Effector memory CD4-positive, alpha-beta T cell (primary cell): ENCODE results near the gene SFSWAP.
"Not testable (repeated sequence)": the region's sequence is repeated elsewhere in the genome, so short reads cannot be mapped to it uniquely, and the experiment has no call there.

ENCODE experiments used
- DNase-seq, 3 donors: peaks; one replicate each; pipeline ENCODE4 v3.0.0-alpha.2; 2020
- H3K27ac ChIP-seq: 2 replicates; pipeline ENCODE4 v1.7.0; 2013; ENCODE audit warnings: mild to moderate bottlenecking, low read length, moderate library complexity; ENCODE audit not compliant: insufficient read depth, poor library complexity, severe bottlenecking
- H3K27me3 ChIP-seq: replicated peaks from 2 replicates; pipeline ENCODE4 v1.7.0; 2013; ENCODE audit warnings: mild to moderate bottlenecking, low read length; ENCODE audit not compliant: insufficient read depth, control insufficient read depth, poor library complexity, severe bottlenecking
- H3K36me3 ChIP-seq: 2 replicates; pipeline ENCODE4 v1.7.0; 2013; ENCODE audit warnings: mild to moderate bottlenecking, low read length, moderate library complexity; ENCODE audit not compliant: control insufficient read depth, insufficient read depth
- H3K4me1 ChIP-seq: 2 replicates; pipeline ENCODE4 v1.7.0; 2013; ENCODE audit warnings: low read length, mild to moderate bottlenecking; ENCODE audit not compliant: control insufficient read depth, insufficient read depth, poor library complexity, severe bottlenecking
- H3K4me3 ChIP-seq: 2 replicates; pipeline ENCODE4 v1.7.0; 2013; ENCODE audit warnings: low read length, low read depth, mild to moderate bottlenecking; ENCODE audit not compliant: insufficient read depth, poor library complexity, severe bottlenecking
- H3K9me3 ChIP-seq: 2 replicates; pipeline ENCODE4 v1.7.0; 2013; ENCODE audit warnings: mild to moderate bottlenecking, low read length, moderate library complexity; ENCODE audit not compliant: control insufficient read depth

Gene SFSWAP

DNA sequence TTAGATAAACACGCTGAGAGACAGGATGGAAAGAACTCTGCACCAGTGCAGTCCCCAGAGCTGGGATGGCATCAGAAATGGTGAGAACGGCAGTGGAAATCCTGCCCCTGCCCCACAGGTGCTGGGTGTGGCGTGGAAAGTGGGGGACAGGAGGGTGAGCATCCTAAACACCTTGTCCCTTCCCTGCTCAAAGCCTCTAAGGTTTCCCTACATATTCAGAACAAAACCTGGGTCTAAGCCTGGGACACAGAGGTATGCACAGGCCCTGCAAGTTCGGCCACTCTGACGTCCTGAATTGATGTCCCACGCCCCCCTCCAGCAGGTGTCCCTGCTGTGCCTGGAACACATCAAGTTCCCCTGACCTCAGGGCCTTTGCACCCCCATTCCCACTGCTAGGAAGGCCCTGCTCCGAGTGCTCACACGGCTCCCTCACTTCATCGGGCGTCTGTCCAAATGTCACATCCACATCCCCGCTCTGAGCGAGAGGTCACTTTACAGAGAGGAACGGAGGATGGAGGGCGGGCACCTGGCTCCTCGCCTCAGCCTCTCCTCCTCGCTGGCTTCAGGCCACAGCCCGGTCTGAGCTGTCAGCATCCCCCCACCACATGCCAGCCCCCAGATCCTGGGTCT is 38.5 kb upstream of the SFSWAP start:
- H3K9me3 ChIP-seq, result no peaks in the 10 kb centered on the region

DNA sequence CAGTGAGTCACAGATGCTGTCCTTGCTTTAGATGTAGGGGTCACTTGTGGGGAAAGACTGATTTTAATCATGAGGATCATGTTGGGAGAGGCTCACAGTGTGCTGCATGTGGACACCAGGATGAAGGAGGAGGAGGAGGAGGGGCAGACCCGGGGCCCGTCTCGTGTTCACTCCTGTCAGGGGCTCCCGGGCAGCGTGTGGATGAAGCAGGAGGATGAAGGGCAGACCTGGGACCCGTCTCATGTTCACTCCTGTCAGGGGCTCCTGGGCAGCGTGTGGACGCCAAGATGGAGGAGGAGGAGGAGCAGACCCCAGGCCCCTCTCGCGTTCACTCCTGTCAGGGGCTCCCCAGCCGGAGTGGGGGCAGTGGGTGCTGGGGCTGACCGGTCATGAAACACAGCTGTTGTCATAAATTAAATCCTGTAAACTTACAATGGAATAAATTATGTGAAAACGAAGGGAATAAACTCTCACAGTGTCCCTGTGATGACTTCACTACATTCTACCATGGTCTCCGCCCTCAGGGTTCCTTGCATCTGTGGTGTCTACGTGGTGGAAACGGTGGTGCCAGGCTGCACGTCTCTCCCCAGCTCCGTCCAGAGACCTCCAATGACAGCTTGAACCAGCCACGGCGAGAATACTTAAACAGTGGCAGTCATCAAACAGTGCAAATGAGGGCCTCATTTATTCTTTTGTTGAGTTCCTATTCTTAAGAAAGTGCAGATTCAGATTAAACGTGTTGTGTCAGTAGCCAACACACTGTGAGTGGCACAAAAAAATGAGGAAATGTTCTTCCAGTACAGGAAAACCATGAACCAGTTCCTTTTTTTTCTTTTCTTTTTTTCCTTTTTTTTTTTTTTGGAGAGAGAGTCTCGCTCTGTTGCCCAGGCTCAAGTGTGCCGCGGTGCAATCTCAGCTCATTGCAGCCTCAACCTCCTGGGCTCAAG is 37.7 kb upstream of the SFSWAP start:
- H3K9me3 ChIP-seq, result no peaks in the 10 kb centered on the region
- no peak overlapping the region for H3K4me3 ChIP-seq
- H3K27ac ChIP-seq, result no peak overlapping the region
- DNase-seq, result no peak
- no peaks in the 10 kb centered on the region for H3K4me1 ChIP-seq
- no peaks in the 10 kb centered on the region for H3K36me3 ChIP-seq
- H3K27me3 ChIP-seq, result no peaks in the 10 kb centered on the region

More for the DNA sequence above, 38.5 kb upstream of the SFSWAP start:
- Histone ChIP-seq H3K4me3 (no peak overlapping the region), H3K27ac (no peak overlapping the region), H3K4me1 (no peaks in the 10 kb centered on the region), H3K36me3 (no peaks in the 10 kb centered on the region), H3K27me3 (no peaks in the 10 kb centered on the region)
- no peak for DNase-seq

DNA sequence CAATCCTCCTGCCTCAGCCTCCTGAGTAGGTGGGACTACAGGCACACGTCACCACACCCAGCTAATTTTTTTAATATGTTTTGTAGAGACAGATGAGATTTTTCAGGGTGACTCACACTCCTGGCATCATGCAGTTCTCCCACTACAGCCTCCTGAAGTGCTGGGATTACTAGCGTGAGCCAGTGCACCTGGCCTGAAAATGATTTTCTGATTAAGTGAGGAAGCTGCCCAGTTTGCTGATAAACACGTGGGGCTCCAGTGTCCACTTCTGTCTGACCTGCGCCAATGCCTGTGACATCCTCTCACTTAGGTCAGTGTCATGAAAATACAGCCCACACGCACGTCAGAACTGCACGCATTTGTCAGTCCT is 37.0 kb upstream of the SFSWAP start:
- Histone ChIP-seq H3K9me3 (no peaks in the 10 kb centered on the region), H3K27ac (no peak overlapping the region), H3K27me3 (no peaks in the 10 kb centered on the region), H3K4me1 (no peaks in the 10 kb centered on the region), H3K36me3 (no peaks in the 10 kb centered on the region), H3K4me3 (no peak overlapping the region)
- no peak for DNase-seq

DNA sequence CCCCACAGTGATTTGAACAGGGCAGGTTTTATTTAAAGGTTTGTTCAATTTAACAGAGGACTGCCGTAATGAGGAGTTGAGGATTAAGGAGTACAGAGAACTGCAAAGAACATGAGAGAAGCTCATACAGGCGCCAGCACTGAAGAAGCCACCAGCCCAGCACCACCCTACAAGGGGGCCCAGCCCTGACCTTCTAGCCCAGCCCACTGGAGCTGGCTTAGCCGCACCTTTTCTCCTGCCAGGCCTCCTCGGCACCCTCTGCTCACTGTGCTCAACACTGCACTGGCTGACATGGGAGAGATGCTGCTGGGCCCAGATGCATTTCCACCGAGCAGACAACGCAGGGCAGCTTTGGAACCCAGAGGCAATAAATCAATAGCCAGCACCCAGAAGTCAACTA is 36.5 kb upstream of the SFSWAP start:
- Histone ChIP-seq H3K4me1 (no peaks in the 10 kb centered on the region), H3K36me3 (no peaks in the 10 kb centered on the region), H3K4me3 (no peak overlapping the region), H3K27ac (no peak overlapping the region), H3K27me3 (no peaks in the 10 kb centered on the region), H3K9me3 (no peaks in the 10 kb centered on the region)
- no peak for DNase-seq

DNA sequence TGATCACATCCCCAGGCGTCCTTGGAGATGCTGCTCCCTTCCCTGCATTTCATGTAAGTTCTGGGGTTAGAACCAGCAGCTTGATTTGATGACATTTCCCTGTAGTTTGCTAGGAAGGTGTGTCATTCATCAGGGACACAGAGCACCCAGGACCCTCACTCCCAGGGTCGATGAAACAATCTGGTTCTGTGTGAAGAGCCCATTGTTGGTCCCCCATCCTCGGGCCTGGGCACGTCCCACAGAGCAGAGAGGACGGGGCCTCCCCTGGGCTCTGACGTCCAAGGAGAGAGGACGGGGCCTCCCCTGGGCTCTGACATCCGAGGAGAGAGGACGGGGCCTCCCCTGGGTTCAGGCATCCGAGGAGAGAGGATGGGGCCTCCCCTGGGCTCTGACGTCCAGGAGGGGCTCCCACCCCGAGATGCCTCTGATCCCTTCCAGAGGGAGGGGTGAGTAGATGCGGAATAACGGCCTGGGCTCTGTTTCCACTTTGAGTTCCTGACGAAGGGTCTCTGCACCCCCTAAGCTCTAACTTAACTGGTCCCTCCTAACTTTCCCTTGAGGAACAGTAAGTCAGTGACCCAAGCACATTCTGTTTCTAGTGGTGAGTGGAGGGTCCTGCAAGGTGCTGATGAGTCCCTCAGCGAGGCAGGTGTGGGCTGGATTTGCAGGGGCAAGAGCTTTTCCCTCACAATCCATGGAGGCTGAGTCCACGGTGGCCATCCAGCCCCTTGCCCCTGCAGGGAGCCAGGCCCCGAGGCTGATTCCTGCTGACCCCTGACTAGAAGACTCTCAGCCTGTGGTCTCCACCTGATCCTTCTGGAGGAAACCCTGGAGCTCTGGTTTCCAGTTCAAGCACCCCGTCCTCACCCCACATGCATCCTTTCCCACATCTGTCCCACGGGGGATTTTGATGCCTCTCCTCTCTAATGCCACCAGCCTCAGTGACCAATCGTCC is 35.5 kb upstream of the SFSWAP start:
- no peaks in the 10 kb centered on the region for H3K9me3 ChIP-seq
- no peaks in the 10 kb centered on the region for H3K36me3 ChIP-seq
- no peak overlapping the region for H3K27ac ChIP-seq
- H3K4me1 ChIP-seq, result no peaks in the 10 kb centered on the region
- DNase-seq, result no peak
- H3K4me3 ChIP-seq, result no peak overlapping the region
- no peaks in the 10 kb centered on the region for H3K27me3 ChIP-seq

DNA sequence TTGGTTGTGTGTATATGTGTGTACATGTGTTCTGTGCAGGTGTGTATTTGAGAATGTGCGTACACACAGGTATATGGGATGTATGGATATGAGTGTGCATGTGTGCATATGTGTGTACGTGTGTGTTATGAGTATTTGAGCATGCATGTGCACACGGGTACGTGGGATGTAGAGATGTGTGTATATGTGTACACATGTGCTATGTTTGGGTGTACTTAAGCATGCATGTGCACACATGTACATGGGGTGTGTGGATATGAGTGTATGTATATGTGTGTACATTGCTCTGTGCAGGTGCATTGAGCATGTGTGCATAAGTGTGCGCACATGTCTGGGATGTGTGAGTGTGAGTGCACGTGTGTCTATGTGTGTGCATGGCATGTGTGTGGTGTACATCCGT is 34.3 kb upstream of the SFSWAP start:
- Histone ChIP-seq H3K4me3 (no peak overlapping the region), H3K4me1 (no peaks in the 10 kb centered on the region), H3K9me3 (no peaks in the 10 kb centered on the region), H3K36me3 (no peaks in the 10 kb centered on the region), H3K27me3 (no peaks in the 10 kb centered on the region), H3K27ac (no peak overlapping the region)
- DNase-seq, result no peak

DNA sequence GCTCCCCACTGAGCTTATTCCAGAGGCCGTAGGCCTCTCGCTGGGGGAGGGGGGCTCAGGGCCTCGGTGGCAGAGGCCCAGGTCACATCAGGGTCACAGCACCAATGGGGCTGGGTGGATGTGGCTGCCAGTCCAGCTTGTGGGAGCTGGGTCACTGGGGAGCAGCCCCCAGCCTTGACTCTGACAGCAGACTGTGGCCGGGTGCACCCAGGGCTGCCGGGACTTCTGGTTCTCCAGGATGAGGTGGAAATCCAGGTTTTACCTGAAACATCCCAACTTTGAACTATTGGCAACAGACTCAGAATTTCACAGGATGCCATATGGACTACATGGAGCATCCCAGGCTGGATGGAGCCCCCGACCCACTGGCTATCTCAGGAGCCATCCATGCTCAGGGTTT is 33.8 kb upstream of the SFSWAP start:
- DNase-seq, H3K4me1 ChIP-seq, H3K4me3 ChIP-seq, H3K27me3 ChIP-seq, H3K9me3 ChIP-seq, H3K27ac ChIP-seq, H3K36me3 ChIP-seq: not testable (repeated sequence)

DNA sequence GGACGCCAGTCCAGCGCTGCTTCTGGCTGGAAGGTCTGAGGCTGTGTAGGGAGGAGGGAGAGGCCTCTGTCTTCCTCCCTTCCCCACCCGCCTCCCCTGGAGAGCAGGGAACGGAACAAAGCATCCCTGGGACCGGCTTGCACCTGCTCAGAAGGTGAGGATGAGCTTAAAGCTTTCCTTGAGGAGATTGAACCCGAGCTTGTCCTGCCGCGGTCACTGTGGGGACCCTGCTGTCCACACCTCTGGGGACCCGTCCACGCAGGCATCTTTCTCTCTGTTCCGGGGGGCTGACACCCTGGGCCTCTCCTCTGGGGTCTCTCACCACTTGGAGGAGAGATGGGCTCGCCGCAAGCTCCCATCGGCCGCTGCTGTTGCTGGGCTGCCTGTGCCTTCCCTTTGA is 33.2 kb upstream of the SFSWAP start:
- H3K4me1 ChIP-seq, result no peaks in the 10 kb centered on the region
- no peaks in the 10 kb centered on the region for H3K27me3 ChIP-seq
- H3K27ac ChIP-seq, result no peak overlapping the region
- DNase-seq, result no peak
- H3K9me3 ChIP-seq, result no peaks in the 10 kb centered on the region
- no peaks in the 10 kb centered on the region for H3K36me3 ChIP-seq
- no peak overlapping the region for H3K4me3 ChIP-seq

DNA sequence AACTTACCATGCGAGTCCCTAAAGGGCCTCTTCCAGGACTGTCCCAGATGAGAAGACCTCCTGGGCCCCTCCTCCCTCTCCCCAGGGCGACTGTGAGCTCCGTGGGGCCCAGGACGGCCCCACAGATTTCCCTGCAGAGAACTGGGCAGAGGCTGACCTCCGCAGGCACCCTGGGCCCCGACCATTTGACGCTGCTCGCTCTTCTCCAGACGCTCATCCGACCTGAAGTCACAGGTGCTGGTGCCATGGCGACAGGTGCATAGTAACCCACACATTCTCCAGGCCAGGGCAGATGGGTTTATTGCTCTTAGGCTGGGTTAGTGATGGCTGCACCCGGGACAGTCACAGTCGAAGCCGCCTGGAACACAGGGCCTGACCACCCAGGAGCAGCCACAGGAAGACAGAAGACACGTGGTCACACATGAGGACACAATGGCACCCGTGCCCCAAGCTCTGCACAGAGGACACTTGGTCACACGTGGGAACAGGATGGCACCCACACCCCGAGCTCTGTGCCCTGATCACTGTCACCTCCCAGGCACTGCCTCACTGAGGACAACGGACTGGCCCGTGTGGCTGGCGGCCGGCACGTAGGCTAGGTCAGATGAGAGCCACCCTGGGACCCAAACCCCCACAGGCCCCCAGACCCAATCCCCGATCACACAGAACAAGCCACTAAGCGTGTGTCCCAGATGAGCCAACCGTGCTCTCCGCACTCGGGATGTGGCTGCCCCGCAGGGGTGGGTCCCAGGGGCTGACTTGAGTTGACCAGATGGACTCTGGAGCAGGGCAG is 32.3 kb upstream of the SFSWAP start:
- not testable (repeated sequence) for H3K27me3 ChIP-seq, H3K27ac ChIP-seq, H3K9me3 ChIP-seq, H3K4me3 ChIP-seq, H3K4me1 ChIP-seq, DNase-seq, H3K36me3 ChIP-seq
